HFFc6 (cell line): ENCODE data around the gene UBE4A. TPM values are rescaled to one million over a fixed set of nuclear protein-coding genes. Genes with fewer than 3 reads are reported as not detected.

ENCODE experiments used
- DNase-seq: peaks from one replicate; pipeline ENCODE4 v3.0.0-alpha.2; 2018
- H3K27ac Mint-ChIP-seq: 2 replicates; pipeline ENCODE4 v1.8.0; 2020; ENCODE audit warnings: mild to moderate bottlenecking, mixed read lengths
- H3K27me3 Mint-ChIP-seq: 2 replicates; pipeline ENCODE4 v1.8.0; 2021; ENCODE audit warnings: mild to moderate bottlenecking, moderate library complexity, mixed read lengths; ENCODE audit not compliant: insufficient read depth
- H3K36me3 Mint-ChIP-seq: 2 replicates; pipeline ENCODE4 v1.8.0; 2021; ENCODE audit warnings: low read depth, mixed read lengths
- H3K4me1 Mint-ChIP-seq: 2 replicates; pipeline ENCODE4 v1.8.0; 2020; ENCODE audit warnings: low read depth, mixed read lengths
- H3K4me3 Mint-ChIP-seq: 2 replicates; pipeline ENCODE4 v1.8.0; 2020; ENCODE audit warnings: mild to moderate bottlenecking, moderate library complexity, mixed read lengths
- H3K9me3 Mint-ChIP-seq: 2 replicates; pipeline ENCODE4 v1.8.0; 2020; ENCODE audit warnings: mild to moderate bottlenecking, mixed read lengths
- CTCF ChIP-seq: fragments of 200-600 bp; sonication (generic); IDR thresholded peaks from 2 replicates; pipeline ENCODE4 v1.5.0; 2021; ENCODE audit warnings: antibody characterized with exemption, mild to moderate bottlenecking
- total RNA-seq, 6 experiments: library from RNA; stranded (reverse); fragmentation: NEBNext Ultra II Directional; extraction: Animal tissue kit (Norgen Biotek cat#: 25700); gene quantifications; 2 replicates in 1 of 6; 3 replicates in 5 of 6; pipeline ENCODE4 v1.2.3, GENCODE V29; 2021

Gene UBE4A
- total RNA-seq, 6 experiments from 2014 or later = 46.2 to 62.7 (median 54.1) TPM

GRCh38 chr11:118320515-118320914, 38.9 kb upstream of the UBE4A start:
- Mint-ChIP-seq H3K9me3 (no peaks in the 10 kb centered on the region), H3K36me3 (no peaks in the 10 kb centered on the region), H3K27ac (no peak overlapping the region), H3K4me3 (no peak overlapping the region), H3K27me3 (peaks cover 14% of the 10 kb centered on the region), H3K4me1 (peaks cover 13% of the 10 kb centered on the region)
- DNase-seq = no peak
- TF ChIP-seq CTCF = no peak

- Mint-ChIP-seq H3K27ac (no peak overlapping the region), H3K9me3 (no peaks in the 10 kb centered on the region), H3K27me3 (peaks cover 12% of the 10 kb centered on the region), H3K4me3 (no peak overlapping the region), H3K36me3 (no peaks in the 10 kb centered on the region), H3K4me1 (peaks cover 7% of the 10 kb centered on the region)
- no peak for TF ChIP-seq CTCF
- no peak for DNase-seq
Measured at GRCh38 chr11:118321386-118322082, 37.9 kb upstream of the UBE4A start.

- Mint-ChIP-seq H3K9me3 (no peaks in the 10 kb centered on the region), H3K27me3 (peaks cover 14% of the 10 kb centered on the region), H3K4me1 (no peaks in the 10 kb centered on the region), H3K4me3 (no peak overlapping the region), H3K36me3 (no peaks in the 10 kb centered on the region), H3K27ac (no peak overlapping the region)
- TF ChIP-seq CTCF = no peak
- DNase-seq = no peak
Measured at GRCh38 chr11:118322721-118323120, 36.7 kb upstream of the UBE4A start.

GRCh38 chr11:118325283-118325682, 34.1 kb upstream of the UBE4A start:
- H3K27me3 Mint-ChIP-seq = peaks cover 7% of the 10 kb centered on the region
- DNase-seq = no peak
- no peak overlapping the region for H3K4me3 Mint-ChIP-seq
- H3K27ac Mint-ChIP-seq = no peak overlapping the region
- no peaks in the 10 kb centered on the region for H3K9me3 Mint-ChIP-seq
- no peak for TF ChIP-seq CTCF
- H3K36me3 Mint-ChIP-seq = no peaks in the 10 kb centered on the region
- H3K4me1 Mint-ChIP-seq = no peaks in the 10 kb centered on the region

- no peak for DNase-seq
- peaks cover 3% of the 10 kb centered on the region for H3K27me3 Mint-ChIP-seq
- no peak overlapping the region for H3K27ac Mint-ChIP-seq
- H3K36me3 Mint-ChIP-seq = no peaks in the 10 kb centered on the region
- H3K4me1 Mint-ChIP-seq = no peaks in the 10 kb centered on the region
- H3K9me3 Mint-ChIP-seq = no peaks in the 10 kb centered on the region
- TF ChIP-seq CTCF = no peak
- no peak overlapping the region for H3K4me3 Mint-ChIP-seq
Measured at GRCh38 chr11:118328745-118329144, 30.7 kb upstream of the UBE4A start.
